D721Med (cell line): Measurements from ENCODE around the gene SLC16A14.

Experiments
- DNase-seq: peaks from one replicate; pipeline ENCODE4 v3.0.0; 2011; ENCODE audit warnings: low spot score; ENCODE audit not compliant: insufficient read length
- FAIRE-seq: peaks from 2 replicates; lab custom pipeline; 2011; peaks lifted over from hg19 to GRCh38; lab: Jason Lieb, UNC
- TF ChIP-seq, protein P1 (sequence below): IDR thresholded peaks from 2 replicates; pipeline ENCODE4 v1.5.1; 2012; ENCODE audit warnings: mild to moderate bottlenecking, control low read depth; ENCODE audit not compliant: insufficient read depth; ENCODE audit errors: missing control alignments

Gene SLC16A14

DNA sequence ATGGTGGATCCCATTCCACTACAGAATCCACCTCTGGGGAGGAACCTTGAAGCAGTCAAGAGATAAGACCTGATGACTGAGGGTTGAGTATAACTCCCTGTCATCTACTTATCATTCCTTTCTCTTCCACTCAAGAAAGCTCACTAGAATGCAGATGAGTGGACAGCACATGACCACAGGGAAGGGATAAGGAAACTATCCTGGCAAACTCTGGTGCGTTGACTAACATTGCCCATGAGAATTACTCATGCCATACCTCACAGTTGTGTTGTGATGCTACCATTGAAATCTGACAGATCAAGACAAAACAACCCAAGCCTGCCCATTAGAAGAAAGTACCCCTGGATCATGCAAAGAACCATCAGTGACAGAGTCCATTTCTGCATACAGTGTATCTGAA lies 26.5 kb downstream of the SLC16A14 start:
- TF ChIP-seq, protein P1, sequence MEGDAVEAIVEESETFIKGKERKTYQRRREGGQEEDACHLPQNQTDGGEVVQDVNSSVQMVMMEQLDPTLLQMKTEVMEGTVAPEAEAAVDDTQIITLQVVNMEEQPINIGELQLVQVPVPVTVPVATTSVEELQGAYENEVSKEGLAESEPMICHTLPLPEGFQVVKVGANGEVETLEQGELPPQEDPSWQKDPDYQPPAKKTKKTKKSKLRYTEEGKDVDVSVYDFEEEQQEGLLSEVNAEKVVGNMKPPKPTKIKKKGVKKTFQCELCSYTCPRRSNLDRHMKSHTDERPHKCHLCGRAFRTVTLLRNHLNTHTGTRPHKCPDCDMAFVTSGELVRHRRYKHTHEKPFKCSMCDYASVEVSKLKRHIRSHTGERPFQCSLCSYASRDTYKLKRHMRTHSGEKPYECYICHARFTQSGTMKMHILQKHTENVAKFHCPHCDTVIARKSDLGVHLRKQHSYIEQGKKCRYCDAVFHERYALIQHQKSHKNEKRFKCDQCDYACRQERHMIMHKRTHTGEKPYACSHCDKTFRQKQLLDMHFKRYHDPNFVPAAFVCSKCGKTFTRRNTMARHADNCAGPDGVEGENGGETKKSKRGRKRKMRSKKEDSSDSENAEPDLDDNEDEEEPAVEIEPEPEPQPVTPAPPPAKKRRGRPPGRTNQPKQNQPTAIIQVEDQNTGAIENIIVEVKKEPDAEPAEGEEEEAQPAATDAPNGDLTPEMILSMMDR: no peak
- no peak for FAIRE-seq
- DNase-seq: no peak

DNA sequence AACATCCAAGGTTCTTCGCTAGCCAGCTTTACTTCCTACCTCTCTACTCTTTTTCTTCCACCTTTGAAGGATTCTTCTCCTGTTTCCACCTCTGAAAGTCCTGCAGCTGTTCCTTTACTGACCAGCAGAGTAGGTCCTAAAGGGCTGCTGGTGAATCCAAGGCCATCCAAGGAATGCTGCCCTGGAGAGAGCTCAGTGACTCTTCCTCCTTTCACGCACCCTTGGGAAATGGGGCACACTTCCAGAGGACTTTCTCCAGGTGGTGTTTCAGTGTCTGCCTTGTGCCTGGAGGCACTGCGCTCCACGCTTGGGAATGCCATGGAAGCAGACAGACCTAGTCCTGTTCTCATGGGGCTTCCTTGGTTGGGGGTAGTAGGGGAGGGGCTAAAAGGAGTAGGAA lies 45.4 kb downstream of the SLC16A14 start:
- FAIRE-seq: no peak
- TF ChIP-seq, protein P1: no peak
- DNase-seq: no peak

DNA sequence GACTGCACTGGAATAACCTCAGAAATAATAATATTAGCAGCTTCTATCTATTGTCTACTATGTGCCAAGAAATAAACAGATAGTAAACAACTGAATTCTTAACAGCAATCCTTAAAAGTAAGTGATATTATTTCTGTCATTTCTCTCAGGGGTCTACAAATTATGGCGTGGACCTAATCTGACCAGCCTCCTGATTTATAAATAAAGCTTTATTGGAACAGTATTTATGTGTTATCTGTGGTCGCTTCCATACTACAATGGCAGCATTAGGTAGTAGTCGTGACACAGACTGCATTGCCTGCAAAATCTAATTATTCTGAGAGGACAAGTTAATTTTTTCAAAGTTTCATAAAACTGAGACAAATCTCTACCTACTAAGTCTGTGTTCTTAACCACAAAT lies 49.0 kb downstream of the SLC16A14 start:
- DNase-seq (no peak), FAIRE-seq (no peak)
- TF ChIP-seq, protein P1: no peak

- DNase-seq (no peak), FAIRE-seq (no peak)
- TF ChIP-seq, protein P1: no peak
Measured at GRCh38 chr2:230018153-230018552, 50.6 kb downstream of the SLC16A14 start.

DNA sequence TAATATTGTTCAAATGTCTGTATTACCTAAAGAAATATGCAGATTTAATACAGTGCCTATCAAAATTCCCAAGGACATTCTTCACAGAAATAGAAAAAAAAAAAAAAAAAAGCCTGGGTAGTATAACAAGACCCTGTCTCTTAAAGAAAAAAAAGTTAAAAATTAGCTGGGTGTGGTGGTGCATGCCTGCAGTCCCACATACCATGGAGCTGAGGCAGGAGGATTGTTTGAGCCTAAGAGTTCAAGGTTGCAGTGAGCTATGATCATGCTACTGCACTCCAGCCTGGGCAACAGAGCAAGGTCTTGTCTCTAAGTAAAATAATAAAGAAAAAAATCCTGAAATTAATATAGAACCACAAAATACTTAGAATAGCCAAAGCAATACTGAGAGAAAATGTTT lies 51.9 kb downstream of the SLC16A14 start:
- TF ChIP-seq, protein P1: no peak
- DNase-seq: no peak
- FAIRE-seq: no peak

- DNase-seq: no peak
- no peak for FAIRE-seq
Measured at GRCh38 chr2:230012267-230012884, 56.3 kb downstream of the SLC16A14 start.

DNA sequence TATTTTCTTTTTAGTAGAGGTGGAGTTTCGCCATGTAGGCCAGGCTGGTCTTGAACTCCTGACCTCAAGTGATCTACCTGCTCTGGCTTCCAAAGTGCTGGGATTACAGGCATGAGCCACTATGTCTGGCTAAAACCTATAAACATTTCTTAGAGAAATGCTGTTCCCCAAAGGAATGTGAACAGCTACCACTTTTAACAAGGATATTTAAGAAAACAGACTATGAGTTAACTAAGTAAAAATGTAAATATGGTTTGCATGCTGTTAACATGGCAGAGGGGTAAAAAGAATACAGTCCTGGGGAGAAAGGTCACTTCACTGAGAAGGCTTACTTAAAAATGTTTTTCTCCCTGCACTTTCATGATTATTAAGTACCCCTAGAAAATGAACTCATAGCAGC lies 57.1 kb downstream of the SLC16A14 start:
- TF ChIP-seq, protein P1: no peak
- FAIRE-seq: no peak

More at GRCh38 chr2:230012267-230012884, 56.3 kb downstream of the SLC16A14 start:
- TF ChIP-seq, protein P1: no peak

More for the DNA sequence above, 57.1 kb downstream of the SLC16A14 start:
- no peak for DNase-seq
